GM19438 (cell line): ENCODE measurements around the gene LRPAP1.
"Not testable (repeated sequence)": the region's sequence is repeated elsewhere in the genome, so short reads cannot be mapped to it uniquely, and the experiment has no call there.

Source experiments
- ATAC-seq: cut with Tn5 transposase; IDR thresholded peaks from one replicate; pipeline ENCODE4 v1.9.1; 2021; ENCODE audit warnings: low read depth; ENCODE audit not compliant: unreplicated experiment

LRPAP1 gene

DNA sequence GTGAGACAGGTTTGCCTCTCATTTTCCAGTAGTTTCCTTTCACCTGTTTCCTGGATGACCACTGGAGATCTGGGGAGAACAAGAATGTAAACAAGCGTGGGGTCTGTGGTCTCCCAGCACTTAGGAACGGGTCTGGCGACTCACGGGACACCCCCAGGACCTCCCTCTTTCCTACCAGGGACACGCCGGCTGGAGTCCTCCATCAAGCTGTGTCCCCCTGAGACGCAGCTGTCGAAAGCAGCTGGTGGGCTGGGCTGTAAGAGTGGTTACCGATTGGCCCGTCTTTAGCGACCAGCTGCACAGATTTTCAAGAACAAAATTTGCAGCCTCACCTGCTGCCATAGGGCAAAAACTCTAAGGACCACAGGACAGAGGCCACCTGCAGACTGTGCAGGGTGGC is 11.9 kb downstream of the LRPAP1 start:
- no peak for ATAC-seq

DNA sequence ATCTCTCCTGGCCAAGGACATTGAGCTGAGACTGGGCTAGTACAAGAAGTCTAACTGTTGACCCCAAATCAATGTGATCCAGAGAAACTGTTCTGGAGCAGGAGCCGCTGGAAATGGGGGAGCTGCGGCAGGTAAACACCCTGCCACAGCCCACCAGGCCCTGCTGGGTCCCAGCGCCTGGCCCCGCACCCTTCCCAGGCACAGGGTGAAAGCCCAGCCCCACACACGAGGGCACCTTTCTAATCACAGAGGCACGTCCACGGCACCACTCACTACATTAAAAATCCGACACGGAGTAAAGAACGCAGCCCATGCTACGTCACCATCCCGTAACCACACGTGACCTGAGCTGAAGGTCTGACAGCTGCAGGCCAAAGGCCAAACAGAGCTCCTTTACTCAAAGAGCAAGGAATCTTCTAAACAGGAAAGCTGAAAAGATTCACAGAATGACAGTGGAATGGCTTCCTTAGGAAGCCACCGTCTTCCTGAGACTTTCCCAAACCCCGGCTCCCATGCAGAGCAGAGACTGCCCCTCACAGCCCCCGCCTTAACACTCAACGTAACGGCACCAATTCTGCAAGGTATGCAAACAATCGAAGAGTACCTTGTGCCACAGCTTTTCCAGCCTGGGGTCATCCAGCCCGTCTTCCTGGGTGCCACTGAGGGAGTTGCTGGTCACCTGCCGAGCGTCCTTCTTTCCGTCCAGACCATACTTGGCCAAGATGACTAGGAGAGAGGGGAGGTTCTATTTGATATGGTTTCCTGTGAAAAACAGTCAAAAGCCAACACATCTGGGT is 12.6 kb downstream of the LRPAP1 start:
- no peak for ATAC-seq

DNA sequence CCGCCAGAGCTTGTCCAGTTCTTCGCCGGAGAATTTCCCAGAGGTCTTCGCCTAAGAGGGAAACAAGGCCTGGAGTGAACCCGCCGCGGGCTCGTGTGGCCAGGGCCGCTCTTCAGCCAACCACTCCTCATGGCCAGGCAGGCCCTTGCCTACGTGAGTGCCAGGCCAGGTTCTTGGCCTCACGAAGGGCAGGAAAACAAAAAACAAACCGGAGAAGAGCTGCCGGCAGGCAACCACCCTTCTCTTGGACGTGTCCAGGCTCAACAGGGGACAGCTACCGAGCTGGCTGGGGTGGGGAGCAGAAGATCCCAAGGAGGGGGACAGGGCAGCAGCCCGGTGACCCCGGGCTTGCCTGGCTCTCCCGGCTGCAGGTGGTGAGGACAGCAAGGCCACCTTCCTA is 13.3 kb downstream of the LRPAP1 start:
- no peak for ATAC-seq

GRCh38 chr4:3518511-3518880 is 13.7 kb downstream of the LRPAP1 start:
- ATAC-seq = no peak

GRCh38 chr4:3517731-3518510 is 14.3 kb downstream of the LRPAP1 start:
- ATAC-seq = no peak

GRCh38 chr4:3516836-3517730 is 15.1 kb downstream of the LRPAP1 start:
- ATAC-seq = no peak

- no peak for ATAC-seq
Measured at GRCh38 chr4:3516061-3516835, 16.0 kb downstream of the LRPAP1 start.

- no peak for ATAC-seq
Measured at GRCh38 chr4:3515646-3516045, 16.6 kb downstream of the LRPAP1 start.

DNA sequence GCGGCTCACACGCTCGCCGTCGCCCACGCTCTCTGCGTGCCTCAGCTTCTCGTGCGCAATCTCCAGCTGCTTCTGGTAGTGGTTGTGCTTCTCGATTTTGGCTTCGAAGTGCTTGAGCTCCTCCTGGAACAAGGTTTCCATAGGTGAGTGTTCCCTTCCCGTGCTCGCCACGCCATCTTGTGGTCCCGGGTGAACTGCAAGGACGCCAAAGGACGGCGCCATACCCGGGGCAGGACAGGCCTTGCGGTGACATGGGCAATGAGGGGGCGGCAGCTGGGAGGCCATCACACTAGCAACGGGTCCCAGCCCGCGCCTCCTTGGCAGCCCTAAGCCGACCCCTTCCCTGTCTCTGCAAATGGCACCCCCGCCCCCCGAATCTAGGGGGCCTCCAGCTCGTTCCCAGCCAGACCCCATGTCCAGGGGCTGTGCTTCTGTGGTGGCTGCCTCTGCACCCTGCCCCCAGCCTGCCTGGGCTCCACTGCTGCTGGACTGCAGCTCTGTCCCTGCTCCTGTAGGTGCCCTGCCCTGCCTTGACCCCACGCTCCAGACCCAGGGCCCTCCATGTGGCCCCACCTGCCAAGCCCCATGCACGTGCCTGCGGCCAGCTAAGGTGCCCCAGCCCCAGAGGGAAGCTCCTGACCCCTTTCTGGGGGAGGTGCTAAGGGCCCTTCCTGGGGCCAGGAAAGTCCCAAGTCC is 17.3 kb downstream of the LRPAP1 start:
- ATAC-seq = no peak

- ATAC-seq = no peak
Measured at GRCh38 chr4:3514221-3514780, 17.9 kb downstream of the LRPAP1 start.

- ATAC-seq = no peak
Measured at GRCh38 chr4:3513807-3514206, 18.4 kb downstream of the LRPAP1 start.

DNA sequence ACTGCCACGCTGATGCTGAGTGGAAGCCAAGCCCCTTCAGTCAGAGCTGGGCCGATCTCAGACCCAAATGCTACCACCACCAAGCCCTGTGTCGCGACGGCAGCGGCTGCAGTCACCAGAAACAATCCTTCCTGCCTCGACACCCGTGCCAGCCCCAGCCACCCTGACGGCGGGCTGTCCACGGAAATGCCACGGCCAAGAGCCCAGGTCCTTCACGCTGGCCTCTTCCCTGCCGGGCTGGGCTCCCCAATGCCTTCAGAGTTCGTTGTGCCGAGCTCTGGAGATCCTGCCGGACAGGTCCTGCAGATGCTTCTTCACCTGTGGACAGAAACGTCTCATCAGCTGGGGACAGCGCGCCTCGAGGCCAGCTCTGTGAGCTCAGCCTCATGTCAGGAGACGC is 19.5 kb downstream of the LRPAP1 start:
- ATAC-seq = no peak

DNA sequence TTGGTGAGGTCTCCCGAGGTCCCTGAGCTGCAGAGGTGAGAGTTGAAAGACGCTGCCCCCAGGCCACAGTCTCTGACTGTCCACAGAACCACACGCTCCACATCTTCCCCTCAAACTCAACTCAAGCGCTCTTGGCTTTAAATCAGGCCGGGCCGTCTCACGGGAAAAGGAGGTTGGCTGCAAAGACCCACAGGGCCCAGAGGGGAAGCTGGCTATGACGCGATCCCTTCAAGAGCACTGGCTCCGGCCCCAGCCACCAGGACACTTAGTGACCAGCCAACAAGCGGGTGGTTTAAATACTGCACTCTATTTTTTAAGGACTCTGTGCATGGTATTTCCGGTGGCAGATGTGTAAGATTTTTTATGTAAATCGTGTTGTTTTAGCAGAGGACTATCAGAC is 19.9 kb downstream of the LRPAP1 start:
- ATAC-seq = no peak

DNA sequence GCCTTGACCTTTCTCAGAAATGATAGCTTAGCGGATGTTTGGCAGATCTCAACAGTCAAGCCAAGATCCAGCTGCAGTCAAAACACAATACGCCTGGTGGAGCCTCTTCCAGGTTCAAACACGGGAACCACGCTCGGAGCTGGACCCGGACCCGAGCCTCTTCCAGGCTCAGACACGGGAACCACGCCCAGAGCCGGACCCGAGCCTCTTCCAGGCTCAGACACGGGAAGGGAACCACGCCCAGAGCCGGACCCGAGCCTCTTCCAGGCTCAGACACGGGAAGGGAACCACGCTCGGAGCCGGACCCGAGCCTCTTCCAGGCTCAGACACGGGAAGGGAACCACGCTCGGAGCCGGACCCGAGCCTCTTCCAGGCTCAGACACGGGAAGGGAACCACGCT is 20.6 kb downstream of the LRPAP1 start:
- ATAC-seq = not testable (repeated sequence)

GRCh38 chr4:3511187-3511586 is 21.0 kb downstream of the LRPAP1 start:
- ATAC-seq = no peak

- ATAC-seq = no peak
Measured at GRCh38 chr4:3510481-3510880, 21.7 kb downstream of the LRPAP1 start.

DNA sequence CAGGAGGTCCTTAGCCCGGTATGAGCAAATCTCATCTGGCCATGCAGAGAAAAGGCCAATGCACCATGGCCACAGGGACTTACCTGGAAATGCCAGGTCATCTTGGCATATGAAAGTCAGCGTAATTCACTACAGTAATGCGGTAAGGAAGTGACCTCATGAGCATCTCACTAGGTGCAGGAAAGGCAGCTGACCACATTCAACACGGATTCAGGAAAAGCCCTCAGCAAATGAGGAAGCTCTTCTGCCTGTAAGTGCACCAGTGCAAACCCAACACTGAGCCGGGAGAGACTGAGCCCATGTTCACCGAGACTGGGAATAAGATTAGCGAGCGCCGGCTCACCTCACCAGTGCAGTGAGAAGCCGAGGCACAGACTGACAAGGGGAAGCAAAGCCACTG is 23.7 kb downstream of the LRPAP1 start:
- ATAC-seq = no peak

DNA sequence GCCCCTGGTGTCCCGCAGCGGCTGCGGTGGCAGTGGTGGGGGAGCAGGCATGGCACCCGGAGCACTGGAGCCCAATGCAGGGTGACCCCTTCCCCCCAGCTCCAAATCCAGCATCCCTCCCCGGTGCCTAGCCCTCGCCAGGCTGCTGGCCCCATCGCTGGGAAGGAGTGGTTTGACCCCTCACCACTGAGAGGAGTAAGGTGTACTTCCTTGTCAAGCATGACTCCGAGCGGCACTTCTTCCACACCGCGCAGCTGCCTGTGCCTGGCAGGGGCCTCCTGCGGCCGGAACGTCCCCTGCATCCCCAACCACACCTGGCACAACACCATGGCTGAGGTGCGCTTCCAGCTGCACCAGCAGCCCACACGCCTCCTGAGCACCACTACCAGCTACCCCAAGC is 27.0 kb downstream of the LRPAP1 start:
- no peak for ATAC-seq
